Ishikawa (cell line): Measurements from ENCODE around the gene DPYD.

Experiments
- CEBPB ChIP-seq: IDR thresholded peaks from 2 replicates; pipeline ENCODE4 v1.6.1; 2012
- CREB1 ChIP-seq: IDR thresholded peaks from 2 replicates; pipeline ENCODE4 v1.6.1; 2012; ENCODE audit warnings: low read depth
- EGR1 ChIP-seq: IDR thresholded peaks from 2 replicates; pipeline ENCODE4 v1.6.1; 2012
- EP300 ChIP-seq: IDR thresholded peaks from 2 replicates; pipeline ENCODE4 v1.6.1; 2012; ENCODE audit warnings: borderline replicate concordance
- FOXM1 ChIP-seq: IDR thresholded peaks from 2 replicates; pipeline ENCODE4 v1.6.1; 2012; ENCODE audit warnings: low read depth, borderline replicate concordance
- MAX ChIP-seq: IDR thresholded peaks from 2 replicates; pipeline ENCODE4 v1.6.1; 2012
- NFIC ChIP-seq: IDR thresholded peaks from 2 replicates; pipeline ENCODE4 v1.6.1; 2012
- RAD21 ChIP-seq: IDR thresholded peaks from 2 replicates; pipeline ENCODE4 v1.6.1; 2012; ENCODE audit warnings: low read depth
- REST ChIP-seq: IDR thresholded peaks from 2 replicates; pipeline ENCODE4 v1.6.1; 2012; ENCODE audit warnings: low read depth, mild to moderate bottlenecking
- TAF1 ChIP-seq: IDR thresholded peaks from 2 replicates; pipeline ENCODE4 v1.6.1; 2012; ENCODE audit warnings: low read depth, mild to moderate bottlenecking
- TCF12 ChIP-seq: IDR thresholded peaks from 2 replicates; pipeline ENCODE4 v1.6.1; 2012; ENCODE audit warnings: low read depth
- TEAD4 ChIP-seq: IDR thresholded peaks from 2 replicates; pipeline ENCODE4 v1.6.1; 2012
- USF1 ChIP-seq: IDR thresholded peaks from 2 replicates; pipeline ENCODE4 v1.6.1; 2012
- YY1 ChIP-seq: IDR thresholded peaks from 2 replicates; pipeline ENCODE4 v1.6.1; 2012; ENCODE audit warnings: low read depth
- ZBTB7A ChIP-seq: IDR thresholded peaks from 2 replicates; pipeline ENCODE4 v1.6.1; 2012; ENCODE audit warnings: low read depth

Gene DPYD

GRCh38 chr1:97088391-97088790, 832.4 kb downstream of the DPYD start:
- TF ChIP-seq EGR1 (no peak), USF1 (no peak), YY1 (no peak), FOXM1 (no peak), MAX (no peak), ZBTB7A (no peak), TCF12 (no peak), RAD21 (no peak)

GRCh38 chr1:97084546-97084945, 836.3 kb downstream of the DPYD start:
- TF ChIP-seq CEBPB (no peak), TAF1 (no peak), REST (no peak), CREB1 (no peak), NFIC (no peak), RAD21 (no peak), YY1 (no peak), EP300 (no peak), FOXM1 (no peak), EGR1 (no peak), TEAD4 (no peak), MAX (no peak), USF1 (no peak), TCF12 (no peak), ZBTB7A (no peak)

- TF ChIP-seq EP300 (no peak), MAX (no peak), EGR1 (no peak), ZBTB7A (no peak)
Observed at GRCh38 chr1:97082160-97082848, 838.5 kb downstream of the DPYD start.

- no peak for TF ChIP-seq TEAD4
- TF ChIP-seq TAF1: no peak
Observed at GRCh38 chr1:97078872-97079271, 842.0 kb downstream of the DPYD start.

- TF ChIP-seq FOXM1 (no peak), REST (no peak), USF1 (no peak), MAX (no peak), YY1 (no peak), TAF1 (no peak), ZBTB7A (no peak), EGR1 (no peak), CEBPB (no peak), RAD21 (no peak), EP300 (no peak), NFIC (no peak), TCF12 (no peak), CREB1 (no peak), TEAD4 (no peak)
Observed at GRCh38 chr1:97077221-97077620, 843.6 kb downstream of the DPYD start.

- no peak for TF ChIP-seq MAX
- no peak for TF ChIP-seq TCF12
- TF ChIP-seq RAD21: no peak
- TF ChIP-seq YY1: no peak
- TF ChIP-seq NFIC: no peak
- no peak for TF ChIP-seq EP300
- no peak for TF ChIP-seq TAF1
- no peak for TF ChIP-seq USF1
- no peak for TF ChIP-seq TEAD4
- no peak for TF ChIP-seq EGR1
- TF ChIP-seq CEBPB: no peak
- TF ChIP-seq REST: no peak
Observed at GRCh38 chr1:97074771-97075170, 846.1 kb downstream of the DPYD start.
